ENCODE data around the gene TNFRSF11A.
A peak's percentile ranks its signal among the peaks of the same experiment; 100 is the strongest.

The TNFRSF11A gene

DNA sequence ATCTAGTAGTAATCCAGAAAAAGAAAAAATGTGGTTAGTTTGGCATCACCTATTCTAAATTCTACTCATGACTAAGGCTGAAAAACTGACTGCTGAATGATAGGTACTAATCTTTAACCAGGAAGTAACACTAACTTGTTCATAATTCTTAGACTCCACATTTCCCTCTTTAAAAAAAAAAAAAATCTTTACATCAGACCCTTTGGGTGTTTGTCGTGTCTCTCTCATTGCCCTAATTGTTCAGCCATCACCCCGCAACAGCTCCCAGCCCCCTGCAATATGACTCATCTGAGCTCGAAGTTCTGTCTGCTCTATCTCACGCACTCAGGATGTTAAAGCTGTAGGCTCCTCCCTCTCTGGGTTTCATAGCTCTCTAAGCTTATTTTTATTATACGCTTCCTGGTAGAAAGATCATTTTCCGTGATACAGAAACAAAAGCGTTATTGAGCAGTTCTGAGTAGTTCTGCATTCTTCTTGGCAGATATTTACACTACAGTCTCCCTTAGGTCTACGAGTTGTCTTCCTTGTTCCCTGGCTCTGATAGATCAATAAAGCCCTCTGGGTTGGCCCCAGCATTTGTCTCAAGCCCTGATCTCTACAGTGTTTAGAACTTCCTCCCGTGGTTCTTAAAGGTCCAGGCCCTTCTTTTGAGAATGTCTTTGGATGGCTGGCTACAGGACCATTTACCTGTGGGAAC is 95.6 kb downstream of the TNFRSF11A start:
- DNase-seq: peak; percentile 66

DNA sequence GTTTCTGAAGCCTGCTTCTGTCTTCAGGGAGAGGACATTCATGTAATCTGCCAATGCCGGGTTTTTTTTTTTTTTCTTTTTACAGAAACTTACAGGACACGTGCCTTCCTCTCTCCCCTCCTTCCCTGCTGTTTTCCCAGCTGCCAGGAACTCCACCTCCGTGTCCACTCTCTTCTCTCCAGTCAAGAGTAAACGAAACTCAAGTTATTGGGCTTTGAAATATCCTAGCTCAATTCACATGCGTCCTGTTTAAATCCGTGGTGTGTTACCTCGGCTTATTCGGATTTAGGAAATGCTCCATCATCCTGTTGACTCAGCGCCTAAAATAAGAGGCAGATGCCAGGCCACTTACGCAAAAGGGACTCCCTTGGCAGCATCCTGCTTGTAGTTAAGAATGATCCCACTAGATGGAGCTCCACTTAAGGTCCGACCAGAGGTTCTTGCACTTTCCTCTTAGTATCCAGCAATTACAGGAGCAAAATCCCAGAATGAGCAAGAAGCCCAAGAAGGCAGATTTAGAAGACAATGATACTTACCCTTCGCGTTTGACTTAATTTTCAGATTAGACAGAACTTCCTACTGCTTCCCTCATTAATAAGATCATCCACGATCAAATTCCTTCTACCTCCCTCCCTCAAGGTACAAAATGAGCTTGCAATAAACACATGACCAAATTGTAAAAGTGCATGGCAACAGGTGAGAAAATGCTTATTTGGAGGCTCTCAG is 100.5 kb downstream of the TNFRSF11A start:
- no peak for DNase-seq

GRCh38 chr18:62426191-62426488 is 101.0 kb downstream of the TNFRSF11A start:
- no peak for DNase-seq

GRCh38 chr18:62432176-62432575 is 107.1 kb downstream of the TNFRSF11A start:
- no peak for DNase-seq

- DNase-seq: no peak
Observed at GRCh38 chr18:62434798-62435197, 109.7 kb downstream of the TNFRSF11A start.

DNA sequence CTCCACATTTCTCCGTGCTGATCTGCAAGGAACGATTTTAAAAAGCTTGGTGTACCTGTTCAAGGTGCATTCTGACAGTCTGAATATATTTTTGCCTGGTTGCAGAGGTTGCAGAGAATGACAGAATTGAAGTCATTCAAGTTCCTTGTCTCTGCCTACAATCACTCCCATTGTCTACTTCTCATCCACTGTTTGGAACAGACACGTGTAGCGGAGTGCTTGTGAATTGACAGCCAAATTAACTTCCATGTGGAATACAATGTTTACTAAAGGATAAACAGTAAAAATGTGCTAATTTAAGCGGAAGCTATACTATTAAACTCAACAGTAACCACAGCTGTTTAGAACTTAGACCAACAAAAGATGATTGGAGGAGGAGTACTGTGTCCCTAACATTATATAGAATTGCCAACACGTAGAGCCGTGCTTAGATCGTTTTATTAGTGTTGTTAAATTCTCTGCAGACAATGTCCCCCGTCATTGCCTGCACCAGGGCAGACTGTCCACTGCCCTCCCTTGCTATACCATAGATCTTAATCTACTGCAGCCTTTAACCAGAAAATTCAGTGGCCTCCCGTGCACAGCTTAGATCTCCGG is 110.4 kb downstream of the TNFRSF11A start:
- DNase-seq: peak; percentile 32

DNA sequence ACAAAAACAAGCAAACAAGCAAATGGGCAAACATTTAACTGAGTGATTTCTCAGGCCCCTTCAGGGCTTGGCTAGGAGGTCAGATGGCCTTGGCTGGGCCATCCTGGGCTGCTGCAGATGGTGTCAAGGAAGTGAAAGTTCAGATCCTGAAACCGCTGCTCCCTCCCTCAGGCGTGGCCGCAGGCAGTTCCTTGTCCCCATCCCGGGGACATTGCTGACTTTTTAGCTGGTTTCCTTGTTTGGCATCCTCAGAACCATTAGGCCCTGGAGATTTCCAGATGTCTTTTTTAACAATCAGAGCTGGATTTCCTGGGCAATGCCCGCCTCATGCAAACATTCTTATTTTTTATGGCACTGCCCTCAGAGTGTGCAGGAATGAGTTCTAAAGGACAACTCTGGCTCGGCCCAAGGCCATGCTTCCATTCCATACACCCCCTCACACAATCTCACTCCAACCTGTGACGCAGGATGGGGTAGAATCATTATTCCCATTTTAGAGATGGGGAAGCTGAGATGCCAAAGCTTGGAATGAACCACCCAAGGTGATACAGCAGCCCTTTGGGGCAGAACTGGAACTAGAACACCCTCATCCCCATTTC is 111.6 kb downstream of the TNFRSF11A start:
- peak; percentile 13 for DNase-seq

DNA sequence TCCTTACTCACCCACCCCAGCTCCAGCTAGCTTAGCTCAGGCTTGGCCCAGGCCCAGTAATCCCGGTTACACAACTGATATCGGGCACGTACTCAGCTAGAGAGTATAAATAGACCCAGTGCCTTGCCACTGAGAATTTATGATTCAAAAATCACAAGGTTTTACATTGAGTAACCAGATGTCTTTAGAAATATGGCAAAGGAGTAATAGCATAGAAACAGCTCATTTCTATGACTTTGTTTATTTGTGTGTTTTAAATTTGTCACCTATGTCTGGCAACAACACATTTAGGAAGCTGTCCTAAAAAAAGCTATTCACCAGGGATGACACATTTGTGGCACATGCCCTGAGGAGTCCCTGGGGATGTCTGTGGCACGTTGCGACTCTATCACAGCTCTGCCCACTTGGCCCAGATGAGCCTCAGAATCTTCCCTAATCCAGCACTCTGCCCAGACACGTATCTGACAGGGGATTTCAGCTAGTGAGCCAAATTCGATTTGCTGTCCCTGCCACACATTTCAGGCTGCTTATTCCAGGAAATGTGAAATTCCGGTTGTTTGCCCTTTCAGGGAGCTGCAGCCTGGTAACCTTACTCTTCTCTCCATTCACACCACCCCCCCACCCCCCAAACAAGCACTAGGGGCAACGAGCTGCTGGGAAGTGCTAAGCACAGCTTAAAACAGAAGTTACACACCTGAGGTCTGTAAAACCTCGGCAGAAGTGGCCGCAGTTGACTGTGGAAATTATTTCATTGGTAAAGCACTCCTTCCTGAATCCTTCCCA is 112.3 kb downstream of the TNFRSF11A start:
- DNase-seq: no peak

GRCh38 chr18:62438018-62438329 is 112.9 kb downstream of the TNFRSF11A start:
- DNase-seq: no peak

GRCh38 chr18:62438402-62438801 is 113.3 kb downstream of the TNFRSF11A start:
- no peak for DNase-seq

- DNase-seq: no peak
Observed at GRCh38 chr18:62438866-62439265, 113.8 kb downstream of the TNFRSF11A start.

All from activated CD8-positive, alpha-beta memory T cell treated with anti-CD3 and anti-CD28 coated beads, Interleukin-2, amount 50 U/mL, for 48 hours (primary cell).